Loucy (cell line): ENCODE results near the gene CFAP210.
"Not testable (repeated sequence)": the region's sequence is repeated elsewhere in the genome, so short reads cannot be mapped to it uniquely, and the experiment has no call there.

Experiments used
- H2AFZ ChIP-seq: fragments of 200-600 bp; sonication (generic); 2 replicates; pipeline ENCODE4 v1.6.0; 2016; ENCODE audit warnings: antibody characterized with exemption, mild to moderate bottlenecking, low read length, moderate library complexity
- H3F3A ChIP-seq: fragments of 200-600 bp; 2 replicates; pipeline ENCODE4 v1.6.0; 2016; ENCODE audit warnings: antibody characterized with exemption, low read depth, mild to moderate bottlenecking
- H3K27me3 ChIP-seq: fragments of 200-600 bp; sonication (generic); 2 replicates; pipeline ENCODE4 v1.6.1; 2014; ENCODE audit warnings: low read length, mild to moderate bottlenecking; ENCODE audit not compliant: insufficient read depth, poor library complexity, severe bottlenecking
- H3K36me3 ChIP-seq: fragments of 200-600 bp; sonication (generic); 2 replicates; pipeline ENCODE4 v1.6.1; 2016; ENCODE audit warnings: low read length; ENCODE audit not compliant: insufficient read depth
- H3K4me1 ChIP-seq: fragments of 200-600 bp; sonication (generic); 2 replicates; pipeline ENCODE4 v1.5.1; 2014; ENCODE audit warnings: low read length, mild to moderate bottlenecking; ENCODE audit not compliant: insufficient read depth, poor library complexity, severe bottlenecking
- H3K4me2 ChIP-seq: fragments of 200-600 bp; sonication (generic); 2 replicates; pipeline ENCODE4 v1.6.0; 2014; ENCODE audit warnings: antibody characterized with exemption, low read length, low read depth, mild to moderate bottlenecking; ENCODE audit not compliant: poor library complexity, severe bottlenecking
- H3K4me3 ChIP-seq: fragments of 200-600 bp; sonication (generic); 2 replicates; pipeline ENCODE4 v1.5.1; 2014; ENCODE audit warnings: low read length, mild to moderate bottlenecking, mixed read lengths; ENCODE audit not compliant: poor library complexity, severe bottlenecking
- H3K79me2 ChIP-seq: fragments of 200-600 bp; sonication (generic); 2 replicates; pipeline ENCODE4 v1.6.1; 2014; ENCODE audit warnings: low read length; ENCODE audit not compliant: insufficient read depth
- H3K9ac ChIP-seq: fragments of 200-600 bp; sonication (generic); 2 replicates; pipeline ENCODE4 v1.6.0; 2014; ENCODE audit warnings: mild to moderate bottlenecking, low read depth, low read length, moderate library complexity; ENCODE audit not compliant: poor library complexity, severe bottlenecking
- H3K9me2 ChIP-seq: fragments of 200-600 bp; sonication (generic); replicated peaks from 2 replicates; pipeline ENCODE4 v1.6.1; 2016; ENCODE audit warnings: low read depth, low read length, mixed read lengths
- H3K9me3 ChIP-seq: fragments of 200-600 bp; sonication (generic); 2 replicates; pipeline ENCODE4 v1.6.1; 2014; ENCODE audit warnings: mild to moderate bottlenecking, antibody characterized with exemption, low read length, low read depth; ENCODE audit not compliant: insufficient read depth
- H4K20me1 ChIP-seq: fragments of 200-600 bp; sonication (generic); 2 replicates; pipeline ENCODE4 v1.6.0; 2014; ENCODE audit warnings: antibody characterized with exemption, low read length, mild to moderate bottlenecking; ENCODE audit not compliant: insufficient read depth, poor library complexity, severe bottlenecking
- EZH2phosphoT487 ChIP-seq: fragments of 200-600 bp; IDR thresholded peaks from 2 replicates; pipeline ENCODE4 v1.6.1; 2018; ENCODE audit warnings: antibody characterized with exemption, mild to moderate bottlenecking, moderate library complexity, borderline replicate concordance
- TF ChIP-seq, protein P1 (sequence below): fragments of 200-600 bp; sonication (generic); conservative IDR thresholded peaks from 2 replicates; pipeline ENCODE4 v1.5.1; 2014; ENCODE audit warnings: mild to moderate bottlenecking, antibody characterized with exemption, low read length

The CFAP210 gene

GRCh38 chr2:169598982-169599381 lies 95.2 kb downstream of the CFAP210 start:
- Histone ChIP-seq H4K20me1 (peaks cover 82% of the 10 kb centered on the region), H3F3A (no peaks in the 10 kb centered on the region), H3K4me3 (no peak overlapping the region), H3K9ac (no peak overlapping the region), H2AFZ (no peak overlapping the region), H3K9me2 (no peaks in the 10 kb centered on the region), H3K9me3 (no peaks in the 10 kb centered on the region), H3K79me2 (peaks cover 93% of the 10 kb centered on the region), H3K4me2 (no peak overlapping the region), H3K36me3 (peaks cover 1% of the 10 kb centered on the region; the same call in 1 of the 2 replicates), H3K4me1 (no peaks in the 10 kb centered on the region), H3K27me3 (no peaks in the 10 kb centered on the region)
- TF ChIP-seq EZH2phosphoT487: no peak
- TF ChIP-seq, protein P1, sequence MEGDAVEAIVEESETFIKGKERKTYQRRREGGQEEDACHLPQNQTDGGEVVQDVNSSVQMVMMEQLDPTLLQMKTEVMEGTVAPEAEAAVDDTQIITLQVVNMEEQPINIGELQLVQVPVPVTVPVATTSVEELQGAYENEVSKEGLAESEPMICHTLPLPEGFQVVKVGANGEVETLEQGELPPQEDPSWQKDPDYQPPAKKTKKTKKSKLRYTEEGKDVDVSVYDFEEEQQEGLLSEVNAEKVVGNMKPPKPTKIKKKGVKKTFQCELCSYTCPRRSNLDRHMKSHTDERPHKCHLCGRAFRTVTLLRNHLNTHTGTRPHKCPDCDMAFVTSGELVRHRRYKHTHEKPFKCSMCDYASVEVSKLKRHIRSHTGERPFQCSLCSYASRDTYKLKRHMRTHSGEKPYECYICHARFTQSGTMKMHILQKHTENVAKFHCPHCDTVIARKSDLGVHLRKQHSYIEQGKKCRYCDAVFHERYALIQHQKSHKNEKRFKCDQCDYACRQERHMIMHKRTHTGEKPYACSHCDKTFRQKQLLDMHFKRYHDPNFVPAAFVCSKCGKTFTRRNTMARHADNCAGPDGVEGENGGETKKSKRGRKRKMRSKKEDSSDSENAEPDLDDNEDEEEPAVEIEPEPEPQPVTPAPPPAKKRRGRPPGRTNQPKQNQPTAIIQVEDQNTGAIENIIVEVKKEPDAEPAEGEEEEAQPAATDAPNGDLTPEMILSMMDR: no peak

GRCh38 chr2:169596546-169596945 lies 97.7 kb downstream of the CFAP210 start:
- H3K79me2 ChIP-seq: peaks cover 96% of the 10 kb centered on the region
- peaks cover 80% of the 10 kb centered on the region for H4K20me1 ChIP-seq
- H3F3A ChIP-seq, H3K9ac ChIP-seq, H3K36me3 ChIP-seq, H3K9me2 ChIP-seq, H3K4me3 ChIP-seq, H3K4me2 ChIP-seq, H3K9me3 ChIP-seq, H2AFZ ChIP-seq, H3K27me3 ChIP-seq, H3K4me1 ChIP-seq: not testable (repeated sequence)
